Activated CD8-positive, alpha-beta memory T cell treated with anti-CD3 and anti-CD28 coated beads for 24 hours (primary cell): Measurements from ENCODE around the gene P3H3.
"Not testable (repeated sequence)": the region's sequence is repeated elsewhere in the genome, so short reads cannot be mapped to it uniquely, and the experiment has no call there.

ENCODE experiments used
- DNase-seq: peaks from one replicate; pipeline ENCODE4 v3.0.0-alpha.2; 2020

P3H3 gene

DNA sequence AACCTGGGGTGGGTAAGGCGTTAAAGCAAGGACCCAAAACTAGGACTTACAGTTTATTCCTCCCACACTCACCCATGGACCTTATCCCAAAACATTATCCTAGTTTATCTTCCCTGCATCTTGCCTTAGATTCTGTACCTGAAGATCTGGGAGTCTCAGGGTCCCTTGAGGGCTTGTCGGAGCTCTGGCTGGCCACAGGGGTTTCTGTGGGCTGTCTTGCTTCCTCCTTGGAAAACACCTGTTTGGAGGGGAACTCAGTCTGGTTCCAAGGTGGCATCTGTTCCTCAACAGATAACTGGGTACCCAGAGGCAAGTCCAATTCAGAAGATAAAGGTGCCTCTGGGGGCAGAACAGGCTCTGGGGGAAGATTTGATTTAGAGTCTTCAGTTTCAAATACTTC, 21.2 kb downstream of the P3H3 start:
- no peak for DNase-seq

DNA sequence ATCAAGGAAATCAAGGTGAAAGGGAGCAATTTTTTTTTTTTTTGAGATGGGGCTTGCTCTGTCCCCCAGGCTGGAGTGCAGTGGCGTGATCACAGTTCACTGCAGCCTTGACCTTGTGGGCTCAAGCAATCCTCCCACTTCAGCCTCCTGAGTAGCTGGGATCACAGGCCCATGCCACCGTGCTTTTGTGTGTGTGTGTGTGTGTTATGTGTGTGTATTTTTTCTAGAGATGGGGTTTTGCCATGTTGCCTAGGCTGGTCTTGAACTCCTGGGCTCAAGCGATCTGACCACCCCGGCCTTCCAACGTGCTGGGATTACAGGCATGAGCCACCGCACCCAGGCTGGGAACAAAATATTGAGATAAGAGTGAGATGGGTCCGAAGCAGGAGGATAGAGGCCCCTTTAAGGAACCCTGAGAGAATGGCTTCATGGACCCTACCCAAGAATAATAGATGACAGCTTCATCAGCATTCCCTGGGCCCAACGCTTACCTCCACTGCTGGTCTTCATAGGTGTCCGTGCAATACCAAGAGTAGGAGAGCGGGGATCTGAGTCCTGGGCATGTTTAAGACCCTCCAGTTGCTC, 21.9 kb downstream of the P3H3 start:
- DNase-seq, result no peak

DNA sequence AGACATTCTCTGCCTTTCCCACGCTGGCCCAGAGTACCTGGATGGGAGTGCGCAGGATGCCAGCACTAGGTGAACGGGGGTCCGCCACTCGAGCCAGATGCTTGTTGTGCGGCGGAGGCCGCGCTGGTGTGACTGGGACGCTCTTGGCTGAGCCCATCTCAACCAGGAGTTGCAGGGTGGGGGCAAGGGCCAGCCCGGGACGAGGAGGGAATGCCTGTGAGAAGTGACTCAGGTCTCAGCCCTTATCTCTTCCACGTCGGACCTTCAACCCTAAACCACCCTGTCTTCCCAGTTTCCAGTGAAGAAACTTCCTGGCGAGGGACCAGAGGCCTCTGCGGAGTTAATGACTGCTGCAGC, 22.6 kb downstream of the P3H3 start:
- DNase-seq, result no peak

DNA sequence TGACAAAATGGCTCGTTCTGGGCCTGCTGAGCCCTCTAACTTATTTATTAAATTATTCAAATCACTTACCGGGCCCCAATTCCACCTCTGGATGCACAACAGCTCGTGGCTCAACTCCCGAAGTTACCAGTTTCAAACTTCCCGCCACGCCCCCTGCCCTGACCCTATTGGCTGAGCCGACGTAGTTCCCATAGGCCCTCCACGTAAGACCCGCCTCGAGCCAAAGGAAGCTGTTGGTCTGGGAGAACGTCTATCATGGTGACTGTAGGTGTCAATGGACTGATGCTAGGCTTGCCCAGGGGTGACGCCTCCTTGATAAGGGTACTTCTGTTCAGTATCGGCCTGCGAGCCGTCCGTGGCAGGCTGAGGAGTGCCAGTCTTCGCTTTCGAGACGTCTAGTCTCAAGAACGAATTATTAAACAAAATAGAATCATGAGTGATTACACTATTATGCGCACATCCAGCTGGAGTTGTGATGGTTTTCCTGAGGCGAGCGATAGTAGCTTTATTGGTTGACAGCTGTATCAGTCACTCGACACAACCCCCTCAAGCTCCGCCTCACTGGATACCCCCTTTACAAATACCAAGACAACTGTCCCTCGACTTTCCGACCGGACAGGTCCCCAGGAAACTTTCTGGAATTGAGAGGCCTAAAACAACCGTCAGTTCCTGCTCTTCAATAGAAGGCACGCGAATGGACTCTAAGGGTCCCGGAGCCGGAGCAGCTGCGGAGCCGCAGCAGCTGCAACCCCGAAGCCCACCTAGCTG, 23.1 kb downstream of the P3H3 start, which contains the start of gene CDCA3:
Gene CDCA3 (minus strand): TSS at position 134 of the 768 bp plus-strand sequence. CDS start 334 bp downstream, outside the sequence.
- peak; percentile 93 for DNase-seq

DNA sequence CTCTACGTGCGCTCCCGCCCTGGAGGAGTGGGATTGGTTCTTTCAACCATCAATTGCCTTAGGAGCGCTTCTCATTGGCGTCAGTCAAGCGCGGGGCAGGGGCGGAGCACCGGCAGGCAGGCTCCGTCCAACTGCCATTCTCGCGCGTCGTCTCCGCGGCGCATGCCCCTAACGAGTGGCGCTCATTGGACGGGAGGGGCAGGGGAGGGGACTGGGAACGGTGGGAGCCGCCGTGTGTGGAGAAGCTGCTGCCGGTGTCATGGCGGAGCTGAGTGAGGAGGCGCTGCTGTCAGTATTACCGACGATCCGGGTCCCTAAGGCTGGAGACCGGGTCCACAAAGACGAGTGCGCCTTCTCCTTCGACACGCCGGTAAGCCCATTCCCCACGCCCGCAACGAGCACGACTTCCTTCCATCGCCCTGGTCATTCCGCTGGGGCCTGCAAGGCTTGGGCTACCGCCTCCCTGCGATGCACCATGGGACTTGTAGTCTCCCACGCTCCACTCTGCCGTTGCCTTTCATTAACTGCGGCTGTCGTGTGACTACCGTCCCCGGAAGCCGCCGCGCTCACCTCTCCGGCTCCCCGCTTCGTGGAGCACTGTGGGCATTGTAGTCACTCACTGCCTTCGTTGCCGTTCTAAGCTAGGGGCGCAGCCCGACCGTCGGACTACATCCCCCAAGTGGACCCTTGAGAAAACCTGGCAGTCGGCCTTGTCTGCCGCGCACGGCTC, 23.9 kb downstream of the P3H3 start, which contains the start of gene USP5:
Gene USP5 (plus strand): TSS at position 230 of the 730 bp plus-strand sequence. CDS start 30 bp downstream, at position 260.
- DNase-seq, result peak; percentile 98

DNA sequence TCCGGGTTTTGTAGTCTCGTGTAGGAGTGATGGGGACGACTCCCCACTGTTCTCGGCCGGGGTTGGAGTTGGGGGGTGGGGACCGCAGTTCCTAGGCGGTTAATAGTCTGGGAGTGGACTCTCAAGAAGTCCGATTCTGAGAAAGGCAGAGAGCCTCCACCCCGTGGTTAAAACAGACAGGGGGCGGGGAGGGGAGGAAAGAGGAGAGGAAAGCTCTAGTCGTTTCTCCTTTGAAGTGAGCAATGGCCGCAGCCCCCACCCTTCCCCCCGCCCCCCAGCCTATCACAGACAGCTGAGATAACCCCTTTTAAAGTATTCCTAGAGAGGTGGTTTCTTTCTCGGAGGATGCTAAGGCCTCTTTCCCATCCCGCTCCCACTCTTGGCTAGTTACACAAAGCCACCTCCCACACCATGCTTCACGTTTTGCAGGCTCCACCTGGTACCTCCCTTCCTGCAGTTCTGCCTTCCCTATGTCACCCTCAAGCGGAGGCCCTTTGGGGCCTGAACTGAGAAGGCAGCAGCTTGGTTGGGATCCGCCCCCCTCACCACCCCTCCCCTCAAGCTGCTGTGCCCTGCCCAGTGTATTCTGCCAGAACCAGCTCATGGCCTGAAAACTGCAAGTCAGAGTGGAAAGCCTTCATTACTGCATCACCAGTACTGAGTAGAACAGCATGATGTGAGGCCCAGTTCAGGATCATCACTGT, 24.6 kb downstream of the P3H3 start:
- peak; percentile 82 for DNase-seq

DNA sequence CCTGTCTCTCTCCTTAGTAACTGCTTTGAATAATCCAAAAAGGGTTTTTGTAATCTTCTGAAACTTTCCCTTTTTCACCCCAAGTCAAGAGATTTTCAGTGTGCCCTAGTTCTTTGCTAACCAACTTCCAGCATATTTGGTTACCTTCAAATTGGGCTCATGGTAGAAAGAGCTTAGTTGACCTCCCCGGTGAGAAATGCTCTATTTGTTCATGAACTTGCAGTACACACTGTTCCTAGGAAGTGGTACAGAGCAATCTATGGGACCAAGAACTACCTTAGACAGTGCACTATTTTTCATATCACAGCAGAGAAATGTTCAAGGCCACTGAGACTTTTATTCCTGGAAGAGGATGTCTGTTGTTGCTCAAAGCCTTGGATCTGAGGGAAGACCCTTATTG, 25.4 kb downstream of the P3H3 start:
- no peak for DNase-seq

DNA sequence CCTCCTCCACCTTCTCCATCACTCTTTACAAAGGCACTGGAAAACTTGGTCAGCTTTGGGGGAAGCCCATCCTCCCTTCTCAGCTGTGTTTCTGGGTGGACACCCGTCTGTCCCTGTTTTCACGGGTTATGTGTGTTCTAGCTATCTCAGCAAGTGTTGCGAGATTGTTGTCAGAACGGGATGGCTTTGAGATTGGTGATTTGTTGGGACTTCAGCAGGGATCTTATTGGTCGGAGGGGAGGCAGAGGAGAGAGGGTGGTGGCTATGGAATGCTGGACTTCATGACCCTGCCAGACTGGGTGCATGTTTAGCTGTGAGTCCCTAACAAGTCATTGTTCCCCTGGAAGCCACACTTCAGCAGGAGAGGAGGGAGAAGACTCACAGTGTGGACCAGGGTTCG, 25.8 kb downstream of the P3H3 start:
- DNase-seq, result no peak

DNA sequence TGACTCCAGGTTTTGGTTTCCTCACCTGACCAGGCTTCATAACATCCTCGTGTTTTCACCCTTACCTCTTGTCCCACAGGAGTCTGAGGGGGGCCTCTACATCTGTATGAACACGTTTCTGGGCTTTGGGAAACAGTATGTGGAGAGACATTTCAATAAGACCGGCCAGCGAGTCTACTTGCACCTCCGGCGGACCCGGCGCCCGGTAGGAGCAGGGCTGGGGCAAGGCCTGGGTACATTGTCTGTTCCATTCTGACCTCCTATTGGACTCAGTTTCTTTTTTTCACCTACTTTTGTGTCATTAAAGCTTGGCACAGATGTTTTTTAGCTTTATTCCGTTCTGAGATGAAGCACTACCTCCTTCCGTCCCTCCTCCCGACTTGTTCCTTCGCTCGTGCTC, 27.1 kb downstream of the P3H3 start:
- DNase-seq, result no peak

DNA sequence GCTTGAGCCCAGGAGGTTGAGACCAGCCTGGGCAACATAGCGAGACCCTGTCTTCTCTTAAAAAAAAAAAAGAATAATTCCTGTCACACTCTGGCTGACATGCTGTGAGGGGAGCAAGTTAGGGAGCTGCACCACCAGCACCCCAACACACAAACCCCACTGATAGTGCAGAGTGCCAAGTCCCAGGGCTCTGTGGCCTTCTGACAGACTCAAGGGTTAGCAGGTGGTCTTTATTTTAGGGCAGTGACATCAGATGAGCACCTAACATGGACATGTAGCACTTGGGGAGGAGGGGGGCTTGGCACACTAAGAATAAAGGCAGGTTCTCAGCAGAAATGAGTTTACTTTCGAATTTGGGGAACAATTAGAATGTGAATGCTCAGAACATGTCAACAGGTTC, 30.6 kb downstream of the P3H3 start:
- no peak for DNase-seq

DNA sequence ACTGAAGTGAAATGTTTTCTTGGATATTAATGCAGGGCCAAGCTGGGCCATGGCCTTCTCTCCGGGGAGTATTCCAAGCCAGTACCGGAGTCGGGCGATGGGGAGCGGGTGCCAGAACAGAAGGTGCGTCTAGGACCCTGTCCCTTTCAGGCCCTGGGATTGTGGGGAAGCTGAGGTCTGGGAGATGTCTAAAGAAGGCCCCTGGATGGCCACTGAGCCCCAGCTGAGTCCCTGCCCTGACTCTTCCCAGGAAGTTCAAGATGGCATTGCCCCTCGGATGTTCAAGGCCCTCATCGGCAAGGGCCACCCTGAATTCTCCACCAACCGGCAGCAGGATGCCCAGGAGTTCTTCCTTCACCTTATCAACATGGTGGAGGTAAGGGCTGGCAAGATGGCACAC, 31.9 kb downstream of the P3H3 start:
- DNase-seq, result no peak

DNA sequence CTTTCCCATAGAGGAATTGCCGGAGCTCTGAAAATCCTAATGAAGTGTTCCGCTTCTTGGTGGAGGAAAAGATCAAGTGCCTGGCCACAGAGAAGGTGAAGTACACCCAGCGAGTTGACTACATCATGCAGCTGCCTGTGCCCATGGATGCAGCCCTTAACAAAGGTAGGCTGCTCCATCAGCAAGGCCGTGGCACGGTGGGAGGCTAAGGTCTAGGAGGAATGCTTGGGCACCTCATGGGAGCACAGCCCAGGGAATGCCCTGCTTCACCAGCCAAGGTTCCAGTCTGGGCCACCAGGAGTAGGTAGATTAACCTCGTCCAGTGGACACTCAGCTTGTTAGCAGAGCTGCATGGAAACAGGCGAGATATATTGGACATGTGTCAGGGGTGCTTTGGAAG, 32.7 kb downstream of the P3H3 start:
- DNase-seq, result no peak

DNA sequence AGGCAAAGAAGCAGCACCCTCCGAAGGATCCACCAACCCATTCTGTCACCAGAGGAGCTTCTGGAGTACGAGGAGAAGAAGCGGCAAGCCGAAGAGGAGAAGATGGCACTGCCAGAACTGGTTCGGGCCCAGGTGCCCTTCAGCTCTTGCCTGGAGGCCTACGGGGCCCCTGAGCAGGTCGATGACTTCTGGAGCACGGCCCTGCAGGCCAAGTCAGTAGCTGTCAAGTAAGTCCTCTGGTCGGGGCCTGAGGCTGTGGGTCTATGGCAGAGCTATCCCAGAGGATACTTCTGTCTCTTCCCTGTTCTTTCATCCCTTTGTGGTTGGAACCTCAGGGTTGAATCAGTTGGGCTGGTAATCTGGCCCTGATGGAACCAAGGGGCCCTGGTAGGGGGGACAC, 33.2 kb downstream of the P3H3 start:
- DNase-seq, result no peak

DNA sequence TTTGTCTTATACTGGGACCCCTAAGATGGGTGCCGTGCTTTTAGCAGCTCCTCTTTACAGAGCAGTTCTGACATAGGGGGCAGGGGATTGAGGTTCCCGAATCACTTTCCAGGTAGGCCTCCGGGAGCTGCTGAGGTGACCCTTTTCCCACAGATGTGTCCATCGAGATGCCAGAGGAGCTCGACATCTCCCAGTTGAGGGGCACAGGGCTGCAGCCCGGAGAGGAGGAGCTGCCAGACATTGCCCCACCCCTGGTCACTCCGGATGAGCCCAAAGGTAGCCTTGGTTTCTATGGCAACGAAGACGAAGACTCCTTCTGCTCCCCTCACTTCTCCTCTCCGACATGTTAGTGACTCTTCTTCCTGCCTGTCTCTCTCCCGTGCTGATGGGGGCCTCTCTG, 34.8 kb downstream of the P3H3 start:
- DNase-seq, result no peak

DNA sequence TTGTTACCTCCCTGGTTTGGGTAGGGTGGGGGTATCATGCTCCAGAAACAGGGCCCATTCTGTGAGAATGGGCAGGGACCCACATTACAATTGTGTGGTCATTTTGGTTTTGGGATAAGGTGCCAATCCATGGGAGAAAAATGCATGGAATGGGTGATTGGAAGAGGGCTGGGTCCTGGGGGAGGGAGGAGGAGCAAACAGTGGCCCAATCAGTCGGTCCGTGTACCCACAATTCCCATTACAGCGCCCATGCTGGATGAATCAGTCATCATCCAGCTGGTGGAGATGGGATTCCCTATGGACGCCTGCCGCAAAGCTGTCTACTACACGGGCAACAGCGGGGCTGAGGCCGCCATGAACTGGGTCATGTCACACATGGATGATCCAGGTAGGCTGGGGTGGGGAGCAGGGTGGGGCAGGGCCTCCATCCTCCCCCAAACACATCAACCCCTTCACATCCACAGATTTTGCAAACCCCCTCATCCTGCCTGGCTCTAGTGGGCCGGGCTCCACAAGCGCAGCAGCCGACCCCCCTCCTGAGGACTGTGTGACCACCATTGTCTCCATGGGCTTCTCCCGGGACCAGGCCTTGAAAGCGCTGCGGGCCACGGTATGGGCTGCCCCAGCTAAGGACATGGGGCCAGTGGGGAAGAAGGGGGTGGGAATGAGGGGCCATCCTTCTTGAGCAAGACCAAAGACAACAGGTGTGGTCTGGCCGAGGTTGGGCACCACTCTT, 35.5 kb downstream of the P3H3 start:
- no peak for DNase-seq

DNA sequence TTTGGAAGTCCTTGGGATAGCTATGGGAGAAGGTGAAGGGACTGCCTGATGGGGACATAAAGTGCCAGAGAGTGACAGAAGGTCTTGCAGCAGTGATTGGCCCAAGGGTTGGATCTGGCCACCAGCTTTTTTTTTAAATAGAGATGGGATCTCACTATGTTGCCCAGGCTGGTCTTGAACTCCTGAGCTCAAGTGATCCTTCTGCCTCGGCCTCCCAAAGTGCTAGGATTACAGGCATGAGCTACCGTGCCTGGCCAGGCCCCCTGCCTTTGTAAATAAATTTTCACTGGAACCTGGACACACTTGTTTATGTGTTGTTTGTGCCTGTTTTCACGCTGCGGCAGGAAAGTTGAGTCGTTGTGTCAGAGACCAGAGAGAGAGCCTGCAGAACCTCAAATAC, 37.1 kb downstream of the P3H3 start:
- not testable (repeated sequence) for DNase-seq

DNA sequence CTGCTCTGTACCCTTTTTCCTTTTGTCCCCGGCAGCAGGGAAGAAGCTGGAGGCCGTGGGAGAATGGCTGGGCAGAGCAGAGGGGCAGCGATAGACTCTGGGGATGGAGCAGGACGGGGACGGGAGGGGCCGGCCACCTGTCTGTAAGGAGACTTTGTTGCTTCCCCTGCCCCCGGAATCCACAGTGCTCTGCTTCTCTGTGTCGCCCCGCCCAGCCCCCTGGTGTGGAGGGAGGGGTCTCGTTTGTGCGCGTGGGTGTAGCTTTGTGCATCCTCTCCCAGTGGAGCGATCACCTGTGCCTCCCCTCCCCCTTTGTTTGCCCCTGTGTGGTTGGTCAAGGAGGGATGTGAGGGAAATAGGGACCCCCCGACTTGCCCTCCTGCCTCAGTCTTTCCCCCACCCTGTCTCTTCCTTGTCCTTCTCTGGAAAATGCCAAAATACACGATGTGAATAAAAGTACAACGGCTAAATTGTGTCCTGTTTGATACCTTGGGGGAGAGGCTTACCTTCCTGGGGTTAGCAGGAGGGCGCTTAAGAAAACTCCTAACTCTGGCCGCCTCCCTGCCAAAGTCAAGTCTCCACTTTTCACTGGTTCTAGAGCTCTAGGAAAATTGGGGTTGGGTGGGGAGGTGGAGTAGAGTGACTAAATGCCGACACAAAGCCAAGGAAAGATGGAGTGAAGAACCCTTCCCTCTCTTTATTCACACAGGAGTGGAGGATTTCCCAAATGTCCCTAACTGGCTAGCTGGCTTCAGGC, 38.1 kb downstream of the P3H3 start:
- no peak for DNase-seq

DNA sequence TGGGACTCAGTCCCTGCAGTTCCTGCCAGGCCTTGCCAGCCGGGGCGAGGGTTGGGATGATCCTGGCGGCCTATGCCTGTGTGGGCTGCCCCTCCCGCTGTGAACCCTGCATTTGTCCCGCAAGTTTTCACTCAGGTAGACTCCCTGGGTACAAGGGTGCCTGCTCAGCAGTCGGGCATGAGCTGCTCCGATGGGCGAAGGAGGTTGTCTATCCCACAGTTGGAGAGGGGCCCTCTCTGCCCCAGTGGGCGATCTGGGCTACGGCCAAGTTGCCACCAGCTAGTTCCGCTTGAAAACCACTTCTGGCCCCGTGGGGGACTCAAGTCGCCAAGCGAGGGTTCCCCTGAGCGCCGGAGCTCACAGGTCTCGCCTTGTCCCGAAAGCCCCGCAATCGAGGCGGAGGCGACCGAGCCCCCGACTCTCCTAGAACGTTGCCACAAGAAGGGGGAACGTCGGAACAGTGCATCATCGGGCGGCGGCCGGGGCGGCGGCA, 38.8 kb downstream of the P3H3 start:
- no peak for DNase-seq

DNA sequence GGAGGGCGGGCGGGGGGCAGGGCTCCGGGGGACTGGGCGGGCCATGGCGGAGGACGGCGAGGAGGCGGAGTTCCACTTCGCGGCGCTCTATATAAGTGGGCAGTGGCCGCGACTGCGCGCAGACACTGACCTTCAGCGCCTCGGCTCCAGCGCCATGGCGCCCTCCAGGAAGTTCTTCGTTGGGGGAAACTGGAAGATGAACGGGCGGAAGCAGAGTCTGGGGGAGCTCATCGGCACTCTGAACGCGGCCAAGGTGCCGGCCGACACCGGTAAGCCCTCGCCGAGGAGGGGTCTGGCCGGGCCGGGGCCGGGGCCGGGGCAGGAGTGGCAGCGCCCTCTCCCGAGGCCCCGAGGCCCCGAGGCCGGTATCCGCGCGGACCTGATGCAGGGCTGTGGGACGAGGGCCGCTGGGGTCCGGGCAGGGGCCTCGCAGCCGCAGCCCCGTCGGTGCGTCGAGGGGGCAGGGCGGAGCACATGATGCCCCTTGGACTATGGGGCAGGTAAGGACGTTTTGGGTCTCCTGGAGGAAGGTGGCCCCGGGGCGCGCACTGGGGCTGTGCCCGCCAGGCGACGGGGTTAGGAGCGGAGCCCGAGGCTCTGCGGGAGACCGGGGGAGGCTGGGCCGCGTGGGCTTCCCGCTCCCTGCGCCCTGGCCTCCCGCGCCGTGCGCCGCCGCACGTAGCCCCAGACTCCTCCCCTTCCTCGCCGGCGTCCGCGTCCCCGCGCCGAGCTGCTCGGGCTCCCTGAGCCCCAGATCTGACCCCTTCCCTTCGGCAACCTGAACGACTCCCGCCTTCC, 39.4 kb downstream of the P3H3 start, which contains the start of gene TPI1:
Gene TPI1 (plus strand): TSS at position 119 of the 798 bp plus-strand sequence. CDS start 36 bp downstream, at position 155.
- DNase-seq, result peak; percentile 90

DNA sequence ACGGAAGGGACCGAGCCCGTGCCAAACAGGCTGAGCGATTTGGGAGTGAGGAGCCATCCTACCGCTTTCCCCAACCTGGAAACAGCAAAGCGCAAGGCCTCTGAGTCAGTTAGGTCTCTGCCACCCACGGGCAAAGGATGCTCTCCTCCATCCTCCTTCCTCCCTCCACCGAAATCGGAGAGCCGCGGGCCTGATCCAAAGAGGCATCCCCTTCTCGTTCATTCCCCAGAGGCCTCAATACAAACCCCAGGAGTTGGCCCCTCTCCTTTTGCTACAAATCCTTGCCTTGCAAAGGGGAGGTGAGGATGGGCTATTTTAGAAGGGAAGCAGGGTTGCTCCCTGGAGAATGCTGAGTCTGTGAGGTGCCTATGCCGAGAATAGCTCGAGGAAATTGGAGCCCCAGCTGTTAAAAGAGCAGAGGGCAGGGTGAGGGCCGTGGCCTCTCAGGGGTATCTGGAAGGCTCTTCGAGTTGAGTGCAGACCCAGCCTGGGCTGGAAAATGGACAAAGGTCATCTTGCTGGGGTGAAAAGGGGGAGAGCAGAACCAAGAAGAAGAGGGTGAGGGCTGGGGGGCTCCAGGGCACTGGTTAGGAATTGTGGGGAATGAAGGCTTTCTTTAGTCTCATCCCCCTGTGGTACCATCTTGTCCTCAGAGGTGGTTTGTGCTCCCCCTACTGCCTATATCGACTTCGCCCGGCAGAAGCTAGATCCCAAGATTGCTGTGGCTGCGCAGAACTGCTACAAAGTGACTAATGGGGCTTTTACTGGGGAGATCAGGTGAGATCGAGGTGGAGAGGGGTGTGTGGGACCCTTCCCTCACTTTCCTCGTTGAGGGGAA, 40.2 kb downstream of the P3H3 start:
- peak; percentile 59 for DNase-seq
